GM10266 (cell line): ENCODE measurements around the gene DYNC1I1.

Experiments
- DNase-seq: peaks from one replicate; pipeline ENCODE4 v3.0.0; 2012; ENCODE audit errors: extremely low spot score
- TF ChIP-seq, protein P1 (sequence below): IDR thresholded peaks from 2 replicates; pipeline ENCODE4 v1.5.1; 2012; ENCODE audit warnings: mild to moderate bottlenecking, low read depth; ENCODE audit not compliant: control insufficient read depth, insufficient read depth; ENCODE audit errors: missing control alignments

Gene DYNC1I1

DNA sequence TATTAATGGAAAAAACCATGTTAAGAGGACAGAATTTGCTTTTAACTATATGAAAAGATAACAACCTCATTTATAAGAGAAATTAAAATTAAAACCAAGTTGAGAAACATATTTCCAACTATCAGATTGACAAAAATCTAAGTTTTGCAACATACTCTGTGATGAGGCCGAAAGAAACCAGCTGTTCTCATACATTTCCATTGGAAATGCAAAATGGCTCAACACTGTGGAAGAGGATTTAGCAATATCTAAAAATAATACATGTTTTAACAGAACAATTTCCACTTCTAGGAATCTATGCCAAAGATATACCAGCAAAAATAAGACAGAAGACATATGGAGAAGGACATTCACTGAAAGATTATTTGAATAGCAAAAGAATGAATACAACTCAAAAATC is 268.8 kb downstream of the DYNC1I1 start:
- TF ChIP-seq, protein P1, sequence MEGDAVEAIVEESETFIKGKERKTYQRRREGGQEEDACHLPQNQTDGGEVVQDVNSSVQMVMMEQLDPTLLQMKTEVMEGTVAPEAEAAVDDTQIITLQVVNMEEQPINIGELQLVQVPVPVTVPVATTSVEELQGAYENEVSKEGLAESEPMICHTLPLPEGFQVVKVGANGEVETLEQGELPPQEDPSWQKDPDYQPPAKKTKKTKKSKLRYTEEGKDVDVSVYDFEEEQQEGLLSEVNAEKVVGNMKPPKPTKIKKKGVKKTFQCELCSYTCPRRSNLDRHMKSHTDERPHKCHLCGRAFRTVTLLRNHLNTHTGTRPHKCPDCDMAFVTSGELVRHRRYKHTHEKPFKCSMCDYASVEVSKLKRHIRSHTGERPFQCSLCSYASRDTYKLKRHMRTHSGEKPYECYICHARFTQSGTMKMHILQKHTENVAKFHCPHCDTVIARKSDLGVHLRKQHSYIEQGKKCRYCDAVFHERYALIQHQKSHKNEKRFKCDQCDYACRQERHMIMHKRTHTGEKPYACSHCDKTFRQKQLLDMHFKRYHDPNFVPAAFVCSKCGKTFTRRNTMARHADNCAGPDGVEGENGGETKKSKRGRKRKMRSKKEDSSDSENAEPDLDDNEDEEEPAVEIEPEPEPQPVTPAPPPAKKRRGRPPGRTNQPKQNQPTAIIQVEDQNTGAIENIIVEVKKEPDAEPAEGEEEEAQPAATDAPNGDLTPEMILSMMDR, result no peak
- DNase-seq, result no peak

DNA sequence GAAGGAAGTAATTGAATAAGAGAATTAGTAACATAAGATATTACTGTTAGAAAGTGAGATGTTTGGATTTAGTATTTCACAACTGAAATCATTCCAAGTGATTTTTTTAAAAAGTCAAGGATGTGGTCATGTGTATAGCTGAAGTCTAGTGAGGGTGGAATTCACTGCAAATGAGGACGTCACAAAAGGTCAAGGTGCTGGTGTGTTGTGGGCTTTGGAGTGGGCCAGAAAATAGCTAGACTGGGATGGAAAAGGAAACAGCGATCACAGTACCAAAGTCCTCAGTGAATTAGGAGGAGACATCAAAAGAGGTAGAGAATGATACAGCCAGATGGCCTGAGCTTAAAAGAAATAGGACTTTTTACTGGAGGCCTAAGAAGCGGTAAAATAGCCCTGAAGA is 272.8 kb downstream of the DYNC1I1 start:
- no peak for DNase-seq

DNA sequence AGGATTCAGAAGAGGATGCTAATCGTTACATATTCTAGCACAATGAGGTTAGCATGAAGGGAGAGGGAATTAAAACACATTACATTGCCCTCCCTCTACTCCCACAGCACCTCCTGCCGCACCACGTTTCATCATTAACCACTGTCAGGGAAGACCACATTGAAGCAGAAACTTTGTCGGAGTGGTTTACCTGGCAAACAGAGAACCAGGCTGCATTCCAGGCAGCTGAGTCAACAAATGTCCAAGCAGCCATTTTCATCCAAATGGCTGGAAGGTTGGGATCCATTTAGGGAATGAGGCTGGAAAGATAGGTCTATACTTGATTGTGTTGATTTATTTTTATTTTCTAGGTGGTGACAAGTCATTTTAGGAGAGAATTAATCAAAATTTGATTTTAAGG is 273.6 kb downstream of the DYNC1I1 start:
- TF ChIP-seq, protein P1, result no peak
- DNase-seq, result no peak

More for the DNA sequence above, 272.8 kb downstream of the DYNC1I1 start:
- TF ChIP-seq, protein P1, result no peak

DNA sequence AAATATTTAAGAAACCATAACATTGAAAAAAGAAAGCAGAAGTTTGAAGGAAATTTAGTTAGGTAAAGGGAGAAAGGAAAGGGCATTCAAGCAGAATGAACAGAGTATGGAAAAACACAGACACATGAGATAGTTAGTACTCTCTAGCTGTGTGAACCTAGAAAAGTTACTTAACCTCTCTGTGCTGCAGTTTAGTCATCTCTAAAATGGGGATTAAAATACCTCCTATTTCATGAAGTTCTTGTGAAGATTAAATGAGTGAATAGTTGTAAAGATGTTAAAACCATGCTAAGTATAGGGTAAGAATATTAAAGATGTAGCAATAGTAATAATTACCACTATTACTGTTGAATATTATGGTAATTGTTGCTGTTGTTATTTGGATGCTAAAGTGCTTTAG is 279.9 kb downstream of the DYNC1I1 start:
- no peak for DNase-seq
- TF ChIP-seq, protein P1, result no peak

DNA sequence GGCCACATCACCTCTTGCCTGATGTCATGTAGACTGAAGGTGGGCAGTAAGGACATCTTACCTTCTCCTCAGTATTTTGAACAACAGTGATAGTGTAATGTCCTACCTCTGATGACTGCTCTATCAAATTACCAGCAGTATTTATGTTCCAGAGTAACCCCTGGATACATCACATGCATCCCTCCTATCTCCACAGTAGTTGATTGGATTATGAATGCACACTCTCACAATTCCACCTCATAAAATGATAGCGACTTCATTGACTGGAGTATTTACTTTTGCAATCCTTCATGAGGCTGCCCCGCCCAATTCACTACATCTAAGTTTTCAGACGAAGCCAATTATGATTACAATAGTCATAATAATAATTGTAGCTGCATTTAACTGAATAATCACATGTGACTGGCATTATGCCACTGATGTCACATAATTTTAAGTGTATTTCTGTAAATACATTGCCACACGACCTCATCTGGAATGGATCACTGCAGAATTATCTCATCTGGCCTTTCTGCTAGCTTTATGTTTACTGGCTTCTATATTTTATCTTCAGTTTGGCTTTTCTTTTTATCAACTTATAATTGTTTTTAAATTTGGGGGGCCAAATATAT is 280.6 kb downstream of the DYNC1I1 start:
- TF ChIP-seq, protein P1, result no peak
- DNase-seq, result no peak

DNA sequence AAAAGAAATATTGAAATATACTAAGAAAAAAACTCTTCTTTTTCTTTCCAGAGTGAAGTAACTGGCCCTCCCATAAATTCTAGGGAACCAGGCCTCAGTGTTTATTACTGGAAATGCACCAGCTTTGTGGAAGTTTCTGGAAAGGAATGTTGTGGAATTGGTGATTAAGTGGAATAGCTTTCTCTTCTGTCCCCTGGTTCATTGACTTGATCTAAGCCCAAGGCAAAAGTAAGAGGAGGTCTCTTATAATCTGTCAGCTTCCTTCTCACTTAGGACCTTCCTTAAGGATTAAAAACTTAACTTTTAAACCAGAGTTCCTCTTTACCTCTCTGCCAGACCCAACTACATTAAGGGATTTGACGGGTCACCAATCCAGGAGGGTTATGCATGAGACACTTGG is 283.4 kb downstream of the DYNC1I1 start:
- no peak for DNase-seq
- TF ChIP-seq, protein P1, result no peak

DNA sequence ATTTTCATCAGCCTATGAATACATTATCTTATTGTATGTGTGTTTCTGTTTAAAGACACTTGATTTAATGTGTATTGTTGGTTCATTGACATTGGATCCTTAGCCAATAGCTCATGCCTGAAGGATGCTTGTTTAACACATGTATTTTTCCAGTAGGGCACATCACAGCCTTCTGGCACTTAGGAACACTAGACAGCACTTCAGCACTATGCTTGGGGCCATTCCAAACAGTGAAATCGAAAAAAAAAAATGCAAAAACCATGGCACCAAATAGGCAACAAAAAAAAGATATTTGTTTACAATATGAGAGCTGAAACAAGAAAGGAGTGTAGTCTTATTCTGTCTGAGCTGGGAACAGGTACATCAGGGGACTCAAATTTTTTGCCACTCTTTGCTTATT is 286.7 kb downstream of the DYNC1I1 start:
- DNase-seq, result no peak
- TF ChIP-seq, protein P1, result no peak
